ENCODE measurements around the gene CHRNB2.

The CHRNB2 gene

GRCh38 chr1:154567386-154568156 lies at the start of gene CHRNB2:
CHRNB2 (plus strand) TSS chr1:154567778; CDS start chr1:154568045, 267 bp downstream.
- TF ChIP-seq CTCF (IDR thresholded peaks at IDR 0.05; ENCODE audit: control extremely low read depth, extremely low read depth, low read depth, missing control alignments), result no peak
- POLR2A ChIA-PET, result interaction anchor here (0.6 kb wide), 2 partner anchors 41 to 684 kb away, joined by 3 to 5 read pairs; no protein-coding TSS in a partner anchor

GRCh38 chr1:154519591-154519991 lies 48.0 kb upstream of the CHRNB2 start:
- ChIA-PET POLR2A (no interaction called here), CTCF (interaction anchor here (2.4 kb wide), 1 partner anchor 27 kb away, joined by 8 read pairs; no protein-coding TSS in a partner anchor)
- TF ChIP-seq CTCF (IDR thresholded peaks at IDR 0.05; ENCODE audit: control extremely low read depth, extremely low read depth, low read depth, missing control alignments), result no peak
- no peak for DNase-seq (ENCODE audit: extremely low spot score)

More at GRCh38 chr1:154567386-154568156, at the start of gene CHRNB2:
- CTCF ChIA-PET, result interaction anchor here (1.6 to 3.8 kb wide), 5 partner anchors 8 to 524 kb away, joined by 4 to 19 read pairs (median 6); no protein-coding TSS in a partner anchor
- DNase-seq (ENCODE audit: extremely low spot score), result peak; percentile 87

GRCh38 chr1:154520333-154520732 lies 47.2 kb upstream of the CHRNB2 start:
- ChIA-PET POLR2A (no interaction called here), CTCF (interaction anchor here (1.1 to 2.4 kb wide), 5 partner anchors 14 to 78 kb away, joined by 3 to 8 read pairs (median 5); no protein-coding TSS in a partner anchor)
- no peak for DNase-seq (ENCODE audit: extremely low spot score)
- no peak for TF ChIP-seq CTCF (IDR thresholded peaks at IDR 0.05; ENCODE audit: control extremely low read depth, extremely low read depth, low read depth, missing control alignments)

- CTCF ChIA-PET, result interaction anchor here (1.1 to 1.6 kb wide), 7 partner anchors 10 to 41 kb away, joined by 3 to 7 read pairs (median 5); no protein-coding TSS in a partner anchor
- no peak for DNase-seq (ENCODE audit: extremely low spot score)
- POLR2A ChIA-PET, result no interaction called here
- TF ChIP-seq CTCF (IDR thresholded peaks at IDR 0.05; ENCODE audit: control extremely low read depth, extremely low read depth, low read depth, missing control alignments), result no peak
Observed at GRCh38 chr1:154521695-154522094, 45.9 kb upstream of the CHRNB2 start.

GRCh38 chr1:154524881-154525280 lies 42.7 kb upstream of the CHRNB2 start:
- CTCF ChIA-PET, result interaction anchor here (1.2 kb wide), 1 partner anchor 46 kb away, joined by 3 read pairs; no protein-coding TSS in a partner anchor
- no peak for DNase-seq (ENCODE audit: extremely low spot score)
- POLR2A ChIA-PET, result no interaction called here
- TF ChIP-seq CTCF (IDR thresholded peaks at IDR 0.05; ENCODE audit: control extremely low read depth, extremely low read depth, low read depth, missing control alignments), result no peak

GRCh38 chr1:154527192-154527591 lies 40.4 kb upstream of the CHRNB2 start:
- POLR2A ChIA-PET, result no interaction called here
- TF ChIP-seq CTCF (IDR thresholded peaks at IDR 0.05; ENCODE audit: control extremely low read depth, extremely low read depth, low read depth, missing control alignments), result no peak
- no peak for DNase-seq (ENCODE audit: extremely low spot score)
- CTCF ChIA-PET, result no interaction called here

Measured in GM10248 (cell line).